Hepatocyte (in vitro differentiated cells): ENCODE results near the gene UBAP1.

Source experiments
- EZH2phosphoT487 ChIP-seq: fragments of 200-600 bp; sonication (generic); IDR thresholded peaks from one replicate; pipeline ENCODE4 v1.6.1; 2018; ENCODE audit warnings: antibody characterized with exemption, mild to moderate bottlenecking, low read depth, moderate library complexity; ENCODE audit not compliant: unreplicated experiment, severe bottlenecking
- TF ChIP-seq, protein P1 (sequence below): fragments of 200-600 bp; sonication (generic); IDR thresholded peaks from 2 replicates; pipeline ENCODE4 v1.5.1; 2016; ENCODE audit warnings: antibody characterized with exemption, mild to moderate bottlenecking; ENCODE audit not compliant: poor library complexity

- TF ChIP-seq, protein P1, sequence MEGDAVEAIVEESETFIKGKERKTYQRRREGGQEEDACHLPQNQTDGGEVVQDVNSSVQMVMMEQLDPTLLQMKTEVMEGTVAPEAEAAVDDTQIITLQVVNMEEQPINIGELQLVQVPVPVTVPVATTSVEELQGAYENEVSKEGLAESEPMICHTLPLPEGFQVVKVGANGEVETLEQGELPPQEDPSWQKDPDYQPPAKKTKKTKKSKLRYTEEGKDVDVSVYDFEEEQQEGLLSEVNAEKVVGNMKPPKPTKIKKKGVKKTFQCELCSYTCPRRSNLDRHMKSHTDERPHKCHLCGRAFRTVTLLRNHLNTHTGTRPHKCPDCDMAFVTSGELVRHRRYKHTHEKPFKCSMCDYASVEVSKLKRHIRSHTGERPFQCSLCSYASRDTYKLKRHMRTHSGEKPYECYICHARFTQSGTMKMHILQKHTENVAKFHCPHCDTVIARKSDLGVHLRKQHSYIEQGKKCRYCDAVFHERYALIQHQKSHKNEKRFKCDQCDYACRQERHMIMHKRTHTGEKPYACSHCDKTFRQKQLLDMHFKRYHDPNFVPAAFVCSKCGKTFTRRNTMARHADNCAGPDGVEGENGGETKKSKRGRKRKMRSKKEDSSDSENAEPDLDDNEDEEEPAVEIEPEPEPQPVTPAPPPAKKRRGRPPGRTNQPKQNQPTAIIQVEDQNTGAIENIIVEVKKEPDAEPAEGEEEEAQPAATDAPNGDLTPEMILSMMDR, result no peak
- no peak for TF ChIP-seq EZH2phosphoT487
These were observed 32.6 kb downstream of the UBAP1 start for GRCh38 chr9:34211395-34211794.
